Measurements from ENCODE around the gene FOXO1.
"Not testable (repeated sequence)": the region's sequence is repeated elsewhere in the genome, so short reads cannot be mapped to it uniquely, and the experiment has no call there.

The FOXO1 gene

GRCh38 chr13:40664350-40665125 is 1.9 kb downstream of the FOXO1 start:
- no peak for TF ChIP-seq CTCF (IDR thresholded peaks at IDR 0.05; ENCODE audit: low read depth, low read length, missing control alignments)
- Histone ChIP-seq H3K4me3 (ENCODE audit: low read depth, low read length) (peak overlapping the region; percentile 81), H3K27me3 (replicated peaks) (no peaks in the 10 kb centered on the region), H3K27ac (peak overlapping the region; percentile 56), H3K36me3 (replicated peaks) (no peaks in the 10 kb centered on the region)
- in situ Hi-C loops (cut with HindIII; ENCODE audit: low pct_ligation_motif_present, low sequenced_read_pairs): no loop called here
- no peak for DNase-seq

GRCh38 chr13:40664100-40664349 is 2.4 kb downstream of the FOXO1 start:
- Histone ChIP-seq H3K27ac (peak overlapping the region; percentile 56), H3K4me3 (ENCODE audit: low read depth, low read length) (peak overlapping the region; percentile 81)
- in situ Hi-C loops (cut with HindIII; ENCODE audit: low pct_ligation_motif_present, low sequenced_read_pairs); H3K27me3 ChIP-seq (replicated peaks); H3K36me3 ChIP-seq (replicated peaks): not testable (repeated sequence)
- DNase-seq: peak; percentile 23

GRCh38 chr13:40662866-40663265 is 3.6 kb downstream of the FOXO1 start:
- TF ChIP-seq CTCF (IDR thresholded peaks at IDR 0.05; ENCODE audit: low read depth, low read length, missing control alignments): no peak
- no peaks in the 10 kb centered on the region for H3K36me3 ChIP-seq (replicated peaks)
- no peak overlapping the region for H3K27ac ChIP-seq
- in situ Hi-C loops (cut with HindIII; ENCODE audit: low pct_ligation_motif_present, low sequenced_read_pairs): no loop called here
- H3K4me3 ChIP-seq (ENCODE audit: low read depth, low read length): no peak overlapping the region
- DNase-seq: no peak
- H3K27me3 ChIP-seq (replicated peaks): no peaks in the 10 kb centered on the region

GRCh38 chr13:40661875-40662665 is 4.4 kb downstream of the FOXO1 start:
- Histone ChIP-seq H3K36me3 (replicated peaks) (no peaks in the 10 kb centered on the region), H3K27ac (no peak overlapping the region), H3K4me3 (ENCODE audit: low read depth, low read length) (no peak overlapping the region), H3K27me3 (replicated peaks) (no peaks in the 10 kb centered on the region)
- in situ Hi-C loops (cut with HindIII; ENCODE audit: low pct_ligation_motif_present, low sequenced_read_pairs): no loop called here
- DNase-seq: no peak
- no peak for TF ChIP-seq CTCF (IDR thresholded peaks at IDR 0.05; ENCODE audit: low read depth, low read length, missing control alignments)

DNA sequence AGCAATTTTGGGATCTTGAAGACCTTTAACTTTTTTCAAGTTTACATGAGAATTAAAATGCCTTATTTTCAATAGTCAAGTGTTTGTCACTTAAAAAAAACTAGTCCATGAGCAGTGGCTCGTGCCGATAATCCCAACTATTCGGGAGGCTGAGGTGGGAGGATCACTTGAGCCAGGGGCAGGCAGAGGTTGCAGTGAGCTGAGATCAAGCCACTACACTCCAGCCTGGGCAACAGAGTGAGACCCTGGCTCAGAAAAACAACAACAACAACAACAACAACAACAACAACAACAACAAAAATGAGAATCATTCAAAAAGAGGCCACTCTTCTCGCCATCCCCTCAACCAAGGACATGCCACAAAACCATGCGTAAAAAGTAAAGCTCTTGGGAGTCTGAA is 5.7 kb downstream of the FOXO1 start:
- H3K36me3 ChIP-seq (replicated peaks): no peaks in the 10 kb centered on the region
- H3K27me3 ChIP-seq (replicated peaks): no peaks in the 10 kb centered on the region
- no peak for DNase-seq
- no peak overlapping the region for H3K4me3 ChIP-seq (ENCODE audit: low read depth, low read length)
- in situ Hi-C loops (cut with HindIII; ENCODE audit: low pct_ligation_motif_present, low sequenced_read_pairs): no loop called here
- no peak overlapping the region for H3K27ac ChIP-seq
- TF ChIP-seq CTCF (IDR thresholded peaks at IDR 0.05; ENCODE audit: low read depth, low read length, missing control alignments): no peak

GRCh38 chr13:40660141-40660664 is 6.2 kb downstream of the FOXO1 start:
- in situ Hi-C loops (cut with HindIII; ENCODE audit: low pct_ligation_motif_present, low sequenced_read_pairs): no loop called here
- no peak for TF ChIP-seq CTCF (IDR thresholded peaks at IDR 0.05; ENCODE audit: low read depth, low read length, missing control alignments)
- no peaks in the 10 kb centered on the region for H3K36me3 ChIP-seq (replicated peaks)
- H3K27me3 ChIP-seq (replicated peaks): no peaks in the 10 kb centered on the region
- no peak for DNase-seq
- no peak overlapping the region for H3K4me3 ChIP-seq (ENCODE audit: low read depth, low read length)
- no peak overlapping the region for H3K27ac ChIP-seq
